WTC11 (cell line): Measurements from ENCODE around the gene CITED4. TPM values are rescaled to one million over a fixed set of nuclear protein-coding genes. Genes with fewer than 3 reads are reported as not detected.

Experiments
- ATAC-seq: fragments of 200-7000 bp; cut with Tn5 transposase; 2 replicates; pipeline ENCODE4 v1.10.0; 2021; ENCODE audit warnings: mild to moderate bottlenecking, moderate library complexity
- CTCF ChIA-PET: fragments of 300-600 bp; sonication (Branson Sonifier 250); formaldehyde crosslinking; loops from one replicate; lab custom pipeline; 2021; ENCODE audit warnings: antibody characterized with exemption; lab: Charles Lee
- POLR2A ChIA-PET: fragments of 350-600 bp; sonication (Branson Sonifier 250); formaldehyde crosslinking; loops from one replicate; lab custom pipeline; 2021; ENCODE audit warnings: antibody characterized with exemption; lab: Charles Lee
- DNase-seq: peaks from one replicate; pipeline ENCODE4 v3.0.0; 2021; ENCODE audit warnings: low spot score
- H3K27ac Mint-ChIP-seq: 2 replicates; pipeline ENCODE4 v1.8.0; 2021; ENCODE audit warnings: mixed read lengths
- H3K27me3 Mint-ChIP-seq: 2 replicates; pipeline ENCODE4 v1.8.0; 2021; ENCODE audit warnings: low read depth, mild to moderate bottlenecking, moderate library complexity, mixed read lengths
- H3K36me3 Mint-ChIP-seq: 2 replicates; pipeline ENCODE4 v1.8.0; 2021; ENCODE audit warnings: mixed read lengths
- H3K4me1 Mint-ChIP-seq: 2 replicates; pipeline ENCODE4 v1.8.0; 2022; ENCODE audit warnings: mixed read lengths
- H3K4me3 Mint-ChIP-seq: 2 replicates; pipeline ENCODE4 v1.8.0; 2021; ENCODE audit warnings: mild to moderate bottlenecking, moderate library complexity, mixed read lengths
- H3K9me3 Mint-ChIP-seq: 2 replicates; pipeline ENCODE4 v1.8.0; 2021; ENCODE audit warnings: mixed read lengths
- ATF1 ChIP-seq: sonication (generic); formaldehyde crosslinking; IDR thresholded peaks from 2 replicates; pipeline ENCODE4 v1.8.1; 2023; ENCODE audit warnings: mild to moderate bottlenecking, moderate library complexity, missing genetic modification reagents
- CBFB ChIP-seq: sonication (generic); formaldehyde crosslinking; IDR thresholded peaks from 2 replicates; pipeline ENCODE4 v1.8.1; 2022; ENCODE audit warnings: mild to moderate bottlenecking, low read depth, missing genetic modification reagents
- FOXP1 ChIP-seq: sonication (generic); formaldehyde crosslinking; IDR thresholded peaks from 2 replicates; pipeline ENCODE4 v1.8.0; 2022; ENCODE audit warnings: missing genetic modification reagents, mild to moderate bottlenecking, moderate library complexity, borderline replicate concordance
- JAZF1 ChIP-seq: fragments of 250-450 bp; sonication (Bioruptor Pico); IDR thresholded peaks from 2 replicates; pipeline ENCODE4 v1.9.0; 2021; ENCODE audit warnings: moderate library complexity, mild to moderate bottlenecking, inconsistent platforms
- MYBL2 ChIP-seq: sonication (generic); formaldehyde crosslinking; IDR thresholded peaks from 2 replicates; pipeline ENCODE4 v1.8.1; 2023; ENCODE audit warnings: mild to moderate bottlenecking, moderate library complexity, missing genetic modification reagents
- RORB ChIP-seq: fragments of 250-450 bp; sonication (Bioruptor Pico); IDR thresholded peaks from 2 replicates; pipeline ENCODE4 v1.9.0; 2021; ENCODE audit warnings: mild to moderate bottlenecking
- TP53 ChIP-seq: sonication (generic); formaldehyde crosslinking; IDR thresholded peaks from 2 replicates; pipeline ENCODE4 v1.8.1; 2023; ENCODE audit warnings: mild to moderate bottlenecking, missing genetic modification reagents
- ZBTB21 ChIP-seq: sonication (generic); formaldehyde crosslinking; IDR thresholded peaks from 2 replicates; pipeline ENCODE4 v1.8.1; 2023; ENCODE audit warnings: mild to moderate bottlenecking, missing genetic modification reagents, borderline replicate concordance
- ZNF232 ChIP-seq: sonication (generic); formaldehyde crosslinking; IDR thresholded peaks from 2 replicates; pipeline ENCODE4 v1.8.0; 2022; ENCODE audit warnings: mild to moderate bottlenecking, missing genetic modification reagents
- total RNA-seq: library from RNA; stranded (reverse); gene quantifications from 3 replicates; pipeline ENCODE4 v1.2.3, GENCODE V29; 2021
- TF ChIP-seq, protein P1 (sequence below): sonication (generic); formaldehyde crosslinking; IDR thresholded peaks from 2 replicates; pipeline ENCODE4 v1.8.1; 2023; ENCODE audit warnings: mild to moderate bottlenecking, missing genetic modification reagents, borderline replicate concordance
- TF ChIP-seq, protein P2 (sequence below): sonication (generic); formaldehyde crosslinking; IDR thresholded peaks from 2 replicates; pipeline ENCODE4 v1.8.0; 2022; ENCODE audit warnings: mild to moderate bottlenecking, missing genetic modification reagents
- TF ChIP-seq, protein P3 (sequence below): sonication (generic); formaldehyde crosslinking; IDR thresholded peaks from 2 replicates; pipeline ENCODE4 v1.8.1; 2022; ENCODE audit warnings: mild to moderate bottlenecking, moderate library complexity, missing genetic modification reagents
- TF ChIP-seq, protein P4 (sequence below): sonication (generic); formaldehyde crosslinking; IDR thresholded peaks from 2 replicates; pipeline ENCODE4 v1.8.1; 2022; ENCODE audit warnings: mild to moderate bottlenecking, missing genetic modification reagents, moderate library complexity, borderline replicate concordance
- TF ChIP-seq, protein P5 (sequence below): sonication (generic); formaldehyde crosslinking; conservative IDR thresholded peaks from 2 replicates; pipeline ENCODE4 v1.8.1; 2022; ENCODE audit warnings: mild to moderate bottlenecking, missing genetic modification reagents
- TF ChIP-seq, protein P6 (sequence below): sonication (generic); formaldehyde crosslinking; IDR thresholded peaks from 2 replicates; pipeline ENCODE4 v1.8.0; 2022; ENCODE audit warnings: missing genetic modification reagents
- TF ChIP-seq, protein P7 (sequence below): fragments of 200-600 bp; IDR thresholded peaks from 2 replicates; pipeline ENCODE4 v1.8.0; 2022; ENCODE audit warnings: antibody characterized with exemption
- TF ChIP-seq, protein P8 (sequence below): fragments of 250-450 bp; sonication (Bioruptor Pico); conservative IDR thresholded peaks from 2 replicates; pipeline ENCODE4 v1.9.0; 2021; ENCODE audit warnings: mild to moderate bottlenecking

CITED4 gene
- total RNA-seq, 1 experiment from 2014 or later: 24.6 TPM

DNA sequence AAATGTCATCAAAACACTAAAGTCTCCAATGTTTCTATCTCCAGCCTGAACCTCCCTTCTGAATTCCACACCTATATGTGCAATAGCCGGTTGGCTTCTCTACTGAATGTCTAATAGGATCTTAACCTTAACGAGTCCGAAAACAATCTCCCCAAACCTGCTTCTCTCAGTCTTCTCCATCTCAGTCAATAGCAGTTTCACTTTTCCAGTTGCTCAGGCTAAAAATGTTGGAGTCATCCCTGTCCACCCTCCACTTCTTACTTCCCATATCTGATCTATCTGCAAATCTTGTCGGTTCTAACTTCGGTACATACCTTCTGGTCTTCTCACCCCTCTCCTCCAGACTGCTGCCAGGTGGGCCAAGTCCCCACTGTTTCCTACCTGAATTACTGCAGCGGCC is 25.5 kb upstream of the CITED4 start:
- POLR2A ChIA-PET: no interaction called here
- TF ChIP-seq ATF1 (CRISPR knock-in tag): no peak
- TF ChIP-seq, protein P1, sequence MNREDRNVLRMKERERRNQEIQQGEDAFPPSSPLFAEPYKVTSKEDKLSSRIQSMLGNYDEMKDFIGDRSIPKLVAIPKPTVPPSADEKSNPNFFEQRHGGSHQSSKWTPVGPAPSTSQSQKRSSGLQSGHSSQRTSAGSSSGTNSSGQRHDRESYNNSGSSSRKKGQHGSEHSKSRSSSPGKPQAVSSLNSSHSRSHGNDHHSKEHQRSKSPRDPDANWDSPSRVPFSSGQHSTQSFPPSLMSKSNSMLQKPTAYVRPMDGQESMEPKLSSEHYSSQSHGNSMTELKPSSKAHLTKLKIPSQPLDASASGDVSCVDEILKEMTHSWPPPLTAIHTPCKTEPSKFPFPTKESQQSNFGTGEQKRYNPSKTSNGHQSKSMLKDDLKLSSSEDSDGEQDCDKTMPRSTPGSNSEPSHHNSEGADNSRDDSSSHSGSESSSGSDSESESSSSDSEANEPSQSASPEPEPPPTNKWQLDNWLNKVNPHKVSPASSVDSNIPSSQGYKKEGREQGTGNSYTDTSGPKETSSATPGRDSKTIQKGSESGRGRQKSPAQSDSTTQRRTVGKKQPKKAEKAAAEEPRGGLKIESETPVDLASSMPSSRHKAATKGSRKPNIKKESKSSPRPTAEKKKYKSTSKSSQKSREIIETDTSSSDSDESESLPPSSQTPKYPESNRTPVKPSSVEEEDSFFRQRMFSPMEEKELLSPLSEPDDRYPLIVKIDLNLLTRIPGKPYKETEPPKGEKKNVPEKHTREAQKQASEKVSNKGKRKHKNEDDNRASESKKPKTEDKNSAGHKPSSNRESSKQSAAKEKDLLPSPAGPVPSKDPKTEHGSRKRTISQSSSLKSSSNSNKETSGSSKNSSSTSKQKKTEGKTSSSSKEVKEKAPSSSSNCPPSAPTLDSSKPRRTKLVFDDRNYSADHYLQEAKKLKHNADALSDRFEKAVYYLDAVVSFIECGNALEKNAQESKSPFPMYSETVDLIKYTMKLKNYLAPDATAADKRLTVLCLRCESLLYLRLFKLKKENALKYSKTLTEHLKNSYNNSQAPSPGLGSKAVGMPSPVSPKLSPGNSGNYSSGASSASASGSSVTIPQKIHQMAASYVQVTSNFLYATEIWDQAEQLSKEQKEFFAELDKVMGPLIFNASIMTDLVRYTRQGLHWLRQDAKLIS (CRISPR knock-in tag): no peak
- TF ChIP-seq, protein P2, sequence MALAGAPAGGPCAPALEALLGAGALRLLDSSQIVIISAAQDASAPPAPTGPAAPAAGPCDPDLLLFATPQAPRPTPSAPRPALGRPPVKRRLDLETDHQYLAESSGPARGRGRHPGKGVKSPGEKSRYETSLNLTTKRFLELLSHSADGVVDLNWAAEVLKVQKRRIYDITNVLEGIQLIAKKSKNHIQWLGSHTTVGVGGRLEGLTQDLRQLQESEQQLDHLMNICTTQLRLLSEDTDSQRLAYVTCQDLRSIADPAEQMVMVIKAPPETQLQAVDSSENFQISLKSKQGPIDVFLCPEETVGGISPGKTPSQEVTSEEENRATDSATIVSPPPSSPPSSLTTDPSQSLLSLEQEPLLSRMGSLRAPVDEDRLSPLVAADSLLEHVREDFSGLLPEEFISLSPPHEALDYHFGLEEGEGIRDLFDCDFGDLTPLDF (CRISPR knock-in tag): no peak
- TF ChIP-seq FOXP1 (CRISPR knock-in tag): no peak
- TF ChIP-seq RORB: no peak
- no peak for TF ChIP-seq JAZF1 (CRISPR knock-in tag)
- TF ChIP-seq, protein P3, sequence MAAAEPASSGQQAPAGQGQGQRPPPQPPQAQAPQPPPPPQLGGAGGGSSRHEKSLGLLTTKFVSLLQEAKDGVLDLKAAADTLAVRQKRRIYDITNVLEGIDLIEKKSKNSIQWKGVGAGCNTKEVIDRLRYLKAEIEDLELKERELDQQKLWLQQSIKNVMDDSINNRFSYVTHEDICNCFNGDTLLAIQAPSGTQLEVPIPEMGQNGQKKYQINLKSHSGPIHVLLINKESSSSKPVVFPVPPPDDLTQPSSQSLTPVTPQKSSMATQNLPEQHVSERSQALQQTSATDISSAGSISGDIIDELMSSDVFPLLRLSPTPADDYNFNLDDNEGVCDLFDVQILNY: no peak
- TF ChIP-seq, protein P4, sequence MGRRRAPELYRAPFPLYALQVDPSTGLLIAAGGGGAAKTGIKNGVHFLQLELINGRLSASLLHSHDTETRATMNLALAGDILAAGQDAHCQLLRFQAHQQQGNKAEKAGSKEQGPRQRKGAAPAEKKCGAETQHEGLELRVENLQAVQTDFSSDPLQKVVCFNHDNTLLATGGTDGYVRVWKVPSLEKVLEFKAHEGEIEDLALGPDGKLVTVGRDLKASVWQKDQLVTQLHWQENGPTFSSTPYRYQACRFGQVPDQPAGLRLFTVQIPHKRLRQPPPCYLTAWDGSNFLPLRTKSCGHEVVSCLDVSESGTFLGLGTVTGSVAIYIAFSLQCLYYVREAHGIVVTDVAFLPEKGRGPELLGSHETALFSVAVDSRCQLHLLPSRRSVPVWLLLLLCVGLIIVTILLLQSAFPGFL (CRISPR knock-in tag): no peak
- TF ChIP-seq, protein P5, sequence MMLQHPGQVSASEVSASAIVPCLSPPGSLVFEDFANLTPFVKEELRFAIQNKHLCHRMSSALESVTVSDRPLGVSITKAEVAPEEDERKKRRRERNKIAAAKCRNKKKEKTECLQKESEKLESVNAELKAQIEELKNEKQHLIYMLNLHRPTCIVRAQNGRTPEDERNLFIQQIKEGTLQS: no peak
- TF ChIP-seq ZBTB21 (CRISPR knock-in tag): no peak
- TF ChIP-seq CBFB (CRISPR knock-in tag): no peak
- TF ChIP-seq, all 79 proteins: peak for 0
- Mint-ChIP-seq H3K4me1 (peaks cover 6% of the 10 kb centered on the region; the same call in 1 of the 2 replicates), H3K4me3 (no peak overlapping the region), H3K9me3 (no peaks in the 10 kb centered on the region), H3K36me3 (no peaks in the 10 kb centered on the region), H3K27ac (no peak overlapping the region), H3K27me3 (peaks cover 39% of the 10 kb centered on the region)
- CTCF ChIA-PET: interaction anchor here (0.6 kb wide), 1 partner anchor 61 kb away, joined by 3 read pairs; no protein-coding TSS in a partner anchor
- no peak for DNase-seq
- ATAC-seq: no peak

DNA sequence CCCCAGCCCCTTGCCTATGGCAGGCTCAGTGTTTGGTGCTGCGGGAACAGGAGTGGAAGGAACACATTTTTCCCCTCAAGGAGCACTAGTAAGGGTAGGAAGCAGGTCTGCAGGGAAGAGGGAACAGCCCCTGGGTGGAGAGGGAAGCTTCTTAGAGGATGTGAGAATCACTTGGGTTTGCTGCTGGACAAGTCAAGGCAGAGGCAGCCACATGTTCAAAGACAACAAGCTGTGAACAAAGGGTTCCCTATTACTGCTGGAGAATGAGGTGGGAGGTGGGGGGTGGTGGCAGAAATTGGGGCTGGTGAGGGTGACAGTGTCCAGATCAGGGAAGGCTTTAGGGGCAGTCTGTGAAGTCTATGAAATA is 24.8 kb upstream of the CITED4 start:
- Mint-ChIP-seq H3K36me3 (no peaks in the 10 kb centered on the region), H3K27ac (no peak overlapping the region), H3K4me3 (no peak overlapping the region), H3K27me3 (peaks cover 42% of the 10 kb centered on the region), H3K9me3 (no peaks in the 10 kb centered on the region), H3K4me1 (peaks cover 6% of the 10 kb centered on the region; the same call in 1 of the 2 replicates)
- ChIA-PET POLR2A (no interaction called here), CTCF (interaction anchor here (0.6 kb wide), 1 partner anchor 62 kb away, joined by 3 read pairs; no protein-coding TSS in a partner anchor)
- no peak for DNase-seq
- no peak for ATAC-seq
- TF ChIP-seq, protein P6, sequence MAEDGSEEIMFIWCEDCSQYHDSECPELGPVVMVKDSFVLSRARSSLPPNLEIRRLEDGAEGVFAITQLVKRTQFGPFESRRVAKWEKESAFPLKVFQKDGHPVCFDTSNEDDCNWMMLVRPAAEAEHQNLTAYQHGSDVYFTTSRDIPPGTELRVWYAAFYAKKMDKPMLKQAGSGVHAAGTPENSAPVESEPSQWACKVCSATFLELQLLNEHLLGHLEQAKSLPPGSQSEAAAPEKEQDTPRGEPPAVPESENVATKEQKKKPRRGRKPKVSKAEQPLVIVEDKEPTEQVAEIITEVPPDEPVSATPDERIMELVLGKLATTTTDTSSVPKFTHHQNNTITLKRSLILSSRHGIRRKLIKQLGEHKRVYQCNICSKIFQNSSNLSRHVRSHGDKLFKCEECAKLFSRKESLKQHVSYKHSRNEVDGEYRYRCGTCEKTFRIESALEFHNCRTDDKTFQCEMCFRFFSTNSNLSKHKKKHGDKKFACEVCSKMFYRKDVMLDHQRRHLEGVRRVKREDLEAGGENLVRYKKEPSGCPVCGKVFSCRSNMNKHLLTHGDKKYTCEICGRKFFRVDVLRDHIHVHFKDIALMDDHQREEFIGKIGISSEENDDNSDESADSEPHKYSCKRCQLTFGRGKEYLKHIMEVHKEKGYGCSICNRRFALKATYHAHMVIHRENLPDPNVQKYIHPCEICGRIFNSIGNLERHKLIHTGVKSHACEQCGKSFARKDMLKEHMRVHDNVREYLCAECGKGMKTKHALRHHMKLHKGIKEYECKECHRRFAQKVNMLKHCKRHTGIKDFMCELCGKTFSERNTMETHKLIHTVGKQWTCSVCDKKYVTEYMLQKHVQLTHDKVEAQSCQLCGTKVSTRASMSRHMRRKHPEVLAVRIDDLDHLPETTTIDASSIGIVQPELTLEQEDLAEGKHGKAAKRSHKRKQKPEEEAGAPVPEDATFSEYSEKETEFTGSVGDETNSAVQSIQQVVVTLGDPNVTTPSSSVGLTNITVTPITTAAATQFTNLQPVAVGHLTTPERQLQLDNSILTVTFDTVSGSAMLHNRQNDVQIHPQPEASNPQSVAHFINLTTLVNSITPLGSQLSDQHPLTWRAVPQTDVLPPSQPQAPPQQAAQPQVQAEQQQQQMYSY (CRISPR knock-in tag): no peak
- TF ChIP-seq MYBL2 (CRISPR knock-in tag) (no peak), ZNF232 (CRISPR knock-in tag) (no peak), TP53 (CRISPR knock-in tag) (no peak)
- TF ChIP-seq, protein P5: no peak
- TF ChIP-seq, protein P7, sequence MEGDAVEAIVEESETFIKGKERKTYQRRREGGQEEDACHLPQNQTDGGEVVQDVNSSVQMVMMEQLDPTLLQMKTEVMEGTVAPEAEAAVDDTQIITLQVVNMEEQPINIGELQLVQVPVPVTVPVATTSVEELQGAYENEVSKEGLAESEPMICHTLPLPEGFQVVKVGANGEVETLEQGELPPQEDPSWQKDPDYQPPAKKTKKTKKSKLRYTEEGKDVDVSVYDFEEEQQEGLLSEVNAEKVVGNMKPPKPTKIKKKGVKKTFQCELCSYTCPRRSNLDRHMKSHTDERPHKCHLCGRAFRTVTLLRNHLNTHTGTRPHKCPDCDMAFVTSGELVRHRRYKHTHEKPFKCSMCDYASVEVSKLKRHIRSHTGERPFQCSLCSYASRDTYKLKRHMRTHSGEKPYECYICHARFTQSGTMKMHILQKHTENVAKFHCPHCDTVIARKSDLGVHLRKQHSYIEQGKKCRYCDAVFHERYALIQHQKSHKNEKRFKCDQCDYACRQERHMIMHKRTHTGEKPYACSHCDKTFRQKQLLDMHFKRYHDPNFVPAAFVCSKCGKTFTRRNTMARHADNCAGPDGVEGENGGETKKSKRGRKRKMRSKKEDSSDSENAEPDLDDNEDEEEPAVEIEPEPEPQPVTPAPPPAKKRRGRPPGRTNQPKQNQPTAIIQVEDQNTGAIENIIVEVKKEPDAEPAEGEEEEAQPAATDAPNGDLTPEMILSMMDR: no peak
- TF ChIP-seq, protein P2 (CRISPR knock-in tag): no peak
- TF ChIP-seq, protein P8, sequence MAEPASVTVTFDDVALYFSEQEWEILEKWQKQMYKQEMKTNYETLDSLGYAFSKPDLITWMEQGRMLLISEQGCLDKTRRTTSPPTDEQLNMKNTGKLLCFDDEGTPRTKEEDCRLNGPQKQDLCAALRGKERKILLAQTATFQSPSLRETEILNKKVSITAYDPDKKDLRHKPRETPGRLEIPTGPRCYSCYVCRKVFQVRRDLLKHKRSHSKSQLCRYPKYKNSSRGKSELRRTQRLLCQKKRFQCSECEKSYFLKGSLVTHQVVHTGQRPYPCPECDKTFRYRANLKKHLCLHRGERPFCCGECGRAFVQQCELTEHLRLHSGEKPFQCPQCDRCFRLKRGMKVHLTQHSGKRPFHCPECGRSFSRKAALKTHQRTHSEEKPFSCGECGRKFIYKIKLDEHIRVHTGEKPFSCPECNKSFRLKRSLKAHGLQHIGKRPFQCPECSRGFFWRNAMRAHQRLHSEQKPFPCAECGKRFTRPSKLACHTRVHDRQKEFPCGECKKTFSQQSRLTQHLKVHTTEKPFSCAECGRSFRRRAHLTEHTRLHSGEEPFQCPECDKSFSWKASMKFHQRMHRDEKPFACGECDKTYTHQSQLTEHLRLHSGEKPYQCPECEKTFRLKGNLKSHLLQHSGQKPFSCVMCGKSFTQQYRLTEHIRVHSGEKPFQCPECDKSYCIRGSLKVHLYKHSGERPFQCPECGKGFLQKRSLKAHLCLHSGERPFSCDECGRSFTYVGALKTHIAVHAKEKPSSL (CRISPR knock-in tag): no peak
